HepG2 (cell line): ENCODE data around the gene SRI.

Source experiments
- ATF6 ChIP-seq: sonication (generic); formaldehyde crosslinking; conservative IDR thresholded peaks from 2 replicates; pipeline ENCODE4 v1.4.0; 2020; ENCODE audit warnings: missing genetic modification reagents
- BRF2 ChIP-seq: sonication (generic); formaldehyde crosslinking; IDR thresholded peaks from 2 replicates; pipeline ENCODE4 v1.8.1; 2022; ENCODE audit warnings: mild to moderate bottlenecking, missing genetic modification reagents
- CTCF ChIP-seq: sonication (generic); formaldehyde crosslinking; IDR thresholded peaks from 2 replicates; pipeline ENCODE4 v1.5.0; 2020; ENCODE audit warnings: mild to moderate bottlenecking, missing genetic modification reagents, moderate library complexity
- IRX3 ChIP-seq: sonication (generic); formaldehyde crosslinking; IDR thresholded peaks from 2 replicates; pipeline ENCODE4 v1.8.1; 2023; ENCODE audit warnings: mild to moderate bottlenecking, low read depth, missing genetic modification reagents, borderline replicate concordance
- KMT2A ChIP-seq: sonication (generic); formaldehyde crosslinking; IDR thresholded peaks from 2 replicates; pipeline ENCODE4 v1.4.0; 2020; ENCODE audit warnings: missing genetic modification reagents
- NR2F6 ChIP-seq, 2 experiments: IDR thresholded peaks; 2 replicates each; pipeline ENCODE4 v1.6.1; 2016; ENCODE audit warnings: antibody characterized with exemption in 1 of 2, mild to moderate bottlenecking in 1 of 2
- POLR2A ChIP-seq, 2 experiments: IDR thresholded peaks; 2 replicates each; pipeline ENCODE4 v1.6.1; 2011; ENCODE audit warnings: low read depth in 2 of 2, low read length in 2 of 2, mild to moderate bottlenecking in 1 of 2, moderate library complexity in 1 of 2; ENCODE audit not compliant: insufficient read depth in 1 of 2
- SKIL ChIP-seq: sonication (generic); formaldehyde crosslinking; IDR thresholded peaks from 2 replicates; pipeline ENCODE4 v1.8.0; 2022; ENCODE audit warnings: missing genetic modification reagents, mild to moderate bottlenecking, moderate library complexity, borderline replicate concordance
- SOX13 ChIP-seq, 3 experiments: fragments of 450-650 bp in 1 of 3; sonication (generic) in 1 of 3; formaldehyde crosslinking in 1 of 3; IDR thresholded peaks in 2 of 3; conservative IDR thresholded peaks in 1 of 3; 2 replicates each; pipeline versions ENCODE4 v1.5.0 to v1.6.1; 2016 to 2020; ENCODE audit warnings: antibody characterized with exemption in 1 of 3, mild to moderate bottlenecking in 1 of 3, missing compliant biosample characterization in 1 of 3, missing genetic modification reagents in 1 of 3, moderate library complexity in 1 of 3
- SUZ12 ChIP-seq: fragments of 150-350 bp; IDR thresholded peaks from 2 replicates; pipeline ENCODE4 v1.6.1; 2014; ENCODE audit warnings: low read depth, low read length
- TF ChIP-seq, protein P1 (sequence below): sonication (generic); formaldehyde crosslinking; IDR thresholded peaks from 2 replicates; pipeline ENCODE4 v1.4.0; 2020; ENCODE audit warnings: missing genetic modification reagents

GRCh38 chr7:88165697-88166096 lies 54.1 kb downstream of the SRI start:
- TF ChIP-seq, protein P1, sequence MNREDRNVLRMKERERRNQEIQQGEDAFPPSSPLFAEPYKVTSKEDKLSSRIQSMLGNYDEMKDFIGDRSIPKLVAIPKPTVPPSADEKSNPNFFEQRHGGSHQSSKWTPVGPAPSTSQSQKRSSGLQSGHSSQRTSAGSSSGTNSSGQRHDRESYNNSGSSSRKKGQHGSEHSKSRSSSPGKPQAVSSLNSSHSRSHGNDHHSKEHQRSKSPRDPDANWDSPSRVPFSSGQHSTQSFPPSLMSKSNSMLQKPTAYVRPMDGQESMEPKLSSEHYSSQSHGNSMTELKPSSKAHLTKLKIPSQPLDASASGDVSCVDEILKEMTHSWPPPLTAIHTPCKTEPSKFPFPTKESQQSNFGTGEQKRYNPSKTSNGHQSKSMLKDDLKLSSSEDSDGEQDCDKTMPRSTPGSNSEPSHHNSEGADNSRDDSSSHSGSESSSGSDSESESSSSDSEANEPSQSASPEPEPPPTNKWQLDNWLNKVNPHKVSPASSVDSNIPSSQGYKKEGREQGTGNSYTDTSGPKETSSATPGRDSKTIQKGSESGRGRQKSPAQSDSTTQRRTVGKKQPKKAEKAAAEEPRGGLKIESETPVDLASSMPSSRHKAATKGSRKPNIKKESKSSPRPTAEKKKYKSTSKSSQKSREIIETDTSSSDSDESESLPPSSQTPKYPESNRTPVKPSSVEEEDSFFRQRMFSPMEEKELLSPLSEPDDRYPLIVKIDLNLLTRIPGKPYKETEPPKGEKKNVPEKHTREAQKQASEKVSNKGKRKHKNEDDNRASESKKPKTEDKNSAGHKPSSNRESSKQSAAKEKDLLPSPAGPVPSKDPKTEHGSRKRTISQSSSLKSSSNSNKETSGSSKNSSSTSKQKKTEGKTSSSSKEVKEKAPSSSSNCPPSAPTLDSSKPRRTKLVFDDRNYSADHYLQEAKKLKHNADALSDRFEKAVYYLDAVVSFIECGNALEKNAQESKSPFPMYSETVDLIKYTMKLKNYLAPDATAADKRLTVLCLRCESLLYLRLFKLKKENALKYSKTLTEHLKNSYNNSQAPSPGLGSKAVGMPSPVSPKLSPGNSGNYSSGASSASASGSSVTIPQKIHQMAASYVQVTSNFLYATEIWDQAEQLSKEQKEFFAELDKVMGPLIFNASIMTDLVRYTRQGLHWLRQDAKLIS, result no peak
- TF ChIP-seq ATF6 (CRISPR knock-in tag) (no peak), SUZ12 (no peak), SOX13 (IDR thresholded peaks at IDR 0.05) (no peak), SOX13 (CRISPR knock-in tag; conservative IDR thresholded peaks at IDR 0.05 in 1 of 2, IDR thresholded peaks at IDR 0.05 in 1 of 2) (no peak), IRX3 (CRISPR knock-in tag) (no peak), SKIL (CRISPR knock-in tag) (no peak), POLR2A (IDR thresholded peaks at IDR 0.05; ENCODE audit: insufficient read depth in 1 of 2, low read depth in 2 of 2, low read length in 2 of 2) (no peak), BRF2 (CRISPR knock-in tag) (no peak), CTCF (CRISPR knock-in tag) (no peak), NR2F6 (IDR thresholded peaks at IDR 0.05) (no peak), NR2F6 (CRISPR knock-in tag; IDR thresholded peaks at IDR 0.05) (no peak), KMT2A (CRISPR knock-in tag) (no peak)
